Neutrophil (primary cell): ENCODE data around the gene TSR1.

Source experiments
- H3K27ac ChIP-seq: fragments of 200-600 bp; sonication (generic); 2 replicates; pipeline ENCODE4 v1.5.1; 2016; ENCODE audit warnings: mild to moderate bottlenecking, moderate library complexity
- H3K27me3 ChIP-seq: fragments of 200-600 bp; sonication (generic); 2 replicates; pipeline ENCODE4 v1.6.0; 2016; ENCODE audit warnings: mild to moderate bottlenecking
- H3K36me3 ChIP-seq: fragments of 200-600 bp; sonication (generic); 2 replicates; pipeline ENCODE4 v1.5.1; 2017
- H3K4me1 ChIP-seq, 2 experiments: fragments of 200-600 bp in 1 of 2; sonication (generic) in 1 of 2; 1 replicate in 1 of 2; 2 replicates in 1 of 2; pipeline versions ENCODE4 v1.5.1 to v1.6.1; 2013 to 2016; ENCODE audit warnings: low read depth in 1 of 2, low read length in 1 of 2, mild to moderate bottlenecking in 1 of 2, moderate library complexity in 1 of 2; ENCODE audit not compliant: control insufficient read depth in 1 of 2, insufficient read depth in 1 of 2
- H3K4me3 ChIP-seq, 2 experiments: fragments of 200-600 bp in 1 of 2; sonication (generic) in 1 of 2; 1 replicate in 1 of 2; 2 replicates in 1 of 2; pipeline ENCODE4 v1.5.1; 2013 to 2016; ENCODE audit warnings: low read depth in 1 of 2, low read length in 1 of 2, mild to moderate bottlenecking in 1 of 2, moderate library complexity in 1 of 2
- H3K9me3 ChIP-seq: fragments of 200-600 bp; sonication (generic); 2 replicates; pipeline ENCODE4 v1.5.1; 2016
- CTCF ChIP-seq: fragments of 200-600 bp; sonication (generic); IDR thresholded peaks from 2 replicates; pipeline ENCODE4 v1.5.1; 2016; ENCODE audit warnings: antibody characterized with exemption

The TSR1 gene

GRCh38 chr17:2380950-2381649 lies 44.8 kb upstream of the TSR1 start:
- Histone ChIP-seq H3K4me1 (peaks cover 4 to 10% of the 10 kb centered on the region in 2 experiments), H3K27me3 (no peaks in the 10 kb centered on the region), H3K36me3 (peaks cover 69% of the 10 kb centered on the region), H3K4me3 (no peak overlapping the region), H3K9me3 (no peaks in the 10 kb centered on the region), H3K27ac (no peak overlapping the region)
- no peak for TF ChIP-seq CTCF

GRCh38 chr17:2380226-2380922 lies 44.1 kb upstream of the TSR1 start:
- H3K27ac ChIP-seq: no peak overlapping the region
- H3K27me3 ChIP-seq: no peaks in the 10 kb centered on the region
- H3K4me1 ChIP-seq: peaks cover 4 to 10% of the 10 kb centered on the region in 2 experiments
- no peaks in the 10 kb centered on the region for H3K9me3 ChIP-seq
- no peak for TF ChIP-seq CTCF
- H3K4me3 ChIP-seq: no peak overlapping the region
- peaks cover 69% of the 10 kb centered on the region for H3K36me3 ChIP-seq

- Histone ChIP-seq H3K27ac (no peak overlapping the region), H3K27me3 (no peaks in the 10 kb centered on the region), H3K4me3 (no peak overlapping the region), H3K36me3 (peaks cover 70% of the 10 kb centered on the region), H3K9me3 (no peaks in the 10 kb centered on the region), H3K4me1 (peaks cover 4 to 10% of the 10 kb centered on the region in 2 experiments)
- TF ChIP-seq CTCF: no peak
Measured at GRCh38 chr17:2379489-2380225, 43.4 kb upstream of the TSR1 start.

GRCh38 chr17:2378905-2379304 lies 42.6 kb upstream of the TSR1 start:
- peaks cover 68% of the 10 kb centered on the region for H3K36me3 ChIP-seq
- H3K27me3 ChIP-seq: no peaks in the 10 kb centered on the region
- no peak overlapping the region for H3K27ac ChIP-seq
- no peak for TF ChIP-seq CTCF
- no peak overlapping the region for H3K4me3 ChIP-seq
- H3K9me3 ChIP-seq: no peaks in the 10 kb centered on the region
- H3K4me1 ChIP-seq: peaks cover 4 to 10% of the 10 kb centered on the region in 2 experiments

GRCh38 chr17:2377659-2378058 lies 41.4 kb upstream of the TSR1 start:
- Histone ChIP-seq H3K4me3 (no peak overlapping the region), H3K27ac (no peak overlapping the region), H3K36me3 (peaks cover 80% of the 10 kb centered on the region), H3K9me3 (no peaks in the 10 kb centered on the region), H3K27me3 (no peaks in the 10 kb centered on the region), H3K4me1 (peaks cover 0 to 3% of the 10 kb centered on the region in 2 experiments)
- no peak for TF ChIP-seq CTCF
